Fibroblast of skin of back (primary cell): ENCODE measurements around the gene WDR31.
"Not testable (repeated sequence)": the region's sequence is repeated elsewhere in the genome, so short reads cannot be mapped to it uniquely, and the experiment has no call there.

ENCODE experiments used
- DNase-seq: peaks from one replicate; pipeline ENCODE4 v3.0.0-alpha.2; 2013

The WDR31 gene

GRCh38 chr9:113368348-113368981, 28.4 kb upstream of the WDR31 start:
- no peak for DNase-seq

GRCh38 chr9:113365652-113366051, 25.6 kb upstream of the WDR31 start:
- not testable (repeated sequence) for DNase-seq

GRCh38 chr9:113364951-113365350, 24.9 kb upstream of the WDR31 start:
- no peak for DNase-seq

GRCh38 chr9:113363336-113363735, 23.3 kb upstream of the WDR31 start:
- no peak for DNase-seq

GRCh38 chr9:113361304-113362018, 21.4 kb upstream of the WDR31 start:
- DNase-seq, result peak; percentile 40

GRCh38 chr9:113360242-113360842, 20.3 kb upstream of the WDR31 start:
- DNase-seq, result no peak

GRCh38 chr9:113359385-113359784, 19.3 kb upstream of the WDR31 start:
- no peak for DNase-seq

- DNase-seq, result no peak
These were observed 16.7 kb upstream of the WDR31 start for GRCh38 chr9:113356686-113357292.

GRCh38 chr9:113355040-113355596, 15.0 kb upstream of the WDR31 start:
- no peak for DNase-seq

- no peak for DNase-seq
These were observed 12.3 kb upstream of the WDR31 start for GRCh38 chr9:113352411-113352810.

GRCh38 chr9:113352006-113352405, 11.9 kb upstream of the WDR31 start:
- DNase-seq, result no peak

GRCh38 chr9:113350937-113351336, 10.9 kb upstream of the WDR31 start:
- DNase-seq, result no peak

GRCh38 chr9:113350107-113350661, 10.1 kb upstream of the WDR31 start:
- DNase-seq, result no peak

- DNase-seq, result no peak
These were observed 9.5 kb upstream of the WDR31 start, which contains the start of gene BSPRY for GRCh38 chr9:113349445-113350094. TSS of gene BSPRY (plus strand) at chr9:113349541. CDS start at chr9:113349580, 39 bp downstream.

- DNase-seq, result no peak
These were observed 9.0 kb upstream of the WDR31 start for GRCh38 chr9:113349066-113349444.

GRCh38 chr9:113348437-113348836, 8.4 kb upstream of the WDR31 start:
- DNase-seq, result no peak

GRCh38 chr9:113345671-113346070, 5.6 kb upstream of the WDR31 start:
- no peak for DNase-seq

GRCh38 chr9:113345190-113345589, 5.1 kb upstream of the WDR31 start:
- no peak for DNase-seq

GRCh38 chr9:113343732-113344231, 3.7 kb upstream of the WDR31 start:
- peak; percentile 57 for DNase-seq

- no peak for DNase-seq
These were observed 1.8 kb upstream of the WDR31 start for GRCh38 chr9:113341712-113342410.

- no peak for DNase-seq
These were observed 2.4 kb downstream of the WDR31 start for GRCh38 chr9:113337714-113338113.
